Endothelial cell of umbilical vein (primary cell): Measurements from ENCODE around the gene MAN1A1.

ENCODE experiments used
- EZH2 ChIP-seq: IDR thresholded peaks from 2 replicates; pipeline ENCODE4 v1.6.1; 2012; ENCODE audit warnings: borderline replicate concordance, low read depth, mild to moderate bottlenecking, moderate library complexity, low read length, inconsistent platforms; ENCODE audit not compliant: severe bottlenecking
- JUN ChIP-seq: IDR thresholded peaks from 2 replicates; pipeline ENCODE4 v1.6.1; 2011; ENCODE audit warnings: borderline replicate concordance, low read depth; ENCODE audit not compliant: insufficient read length, insufficient read depth
- MYC ChIP-seq: IDR thresholded peaks from one replicate; pipeline ENCODE4 v1.6.1; 2011; ENCODE audit warnings: mild to moderate bottlenecking, low read depth, low read length
- POLR2A ChIP-seq: IDR thresholded peaks from 2 replicates; pipeline ENCODE4 v1.6.1; 2012; ENCODE audit warnings: low read depth, mild to moderate bottlenecking, control low read depth, low read length
- POLR2AphosphoS5 ChIP-seq: IDR thresholded peaks from 2 replicates; pipeline ENCODE4 v1.6.1; 2012; ENCODE audit warnings: low read depth, mild to moderate bottlenecking, control low read depth, low read length, moderate library complexity; ENCODE audit not compliant: insufficient read depth
- TF ChIP-seq, protein P1 (sequence below), 2 donors: IDR thresholded peaks; 1 replicate in 1 of 2; 2 replicates in 1 of 2; pipeline ENCODE4 v1.5.1; 2011; ENCODE audit warnings: low read length in 2 of 2, mild to moderate bottlenecking in 2 of 2, moderate library complexity in 2 of 2, control low read depth in 1 of 2, inconsistent platforms in 1 of 2, low read depth in 1 of 2; ENCODE audit not compliant: insufficient read depth in 1 of 2; ENCODE audit errors: extremely low read depth in 1 of 2
- TF ChIP-seq, protein P2 (sequence below): IDR thresholded peaks from 2 replicates; pipeline ENCODE4 v1.6.1; 2011; ENCODE audit not compliant: insufficient read depth, insufficient read length

DNA sequence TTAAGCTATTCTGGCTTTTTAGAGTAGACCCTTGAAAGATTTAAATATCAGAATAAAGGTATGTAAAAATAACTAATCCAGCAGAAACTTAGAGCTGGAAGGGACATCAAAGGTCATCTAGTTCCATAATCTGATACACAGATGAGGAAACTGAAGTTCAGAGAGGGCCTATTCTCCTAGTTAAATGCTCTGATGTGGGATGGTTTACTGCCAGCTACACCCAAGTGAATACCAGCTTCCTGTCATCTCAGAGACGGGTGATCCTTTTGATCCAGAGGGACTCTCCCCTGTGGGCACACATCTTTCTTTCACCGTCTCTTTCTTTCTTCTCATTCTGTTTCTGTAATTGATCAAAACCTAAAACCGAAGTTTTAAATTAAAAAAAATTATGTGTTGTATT, 94.1 kb downstream of the MAN1A1 start:
- TF ChIP-seq, protein P1, sequence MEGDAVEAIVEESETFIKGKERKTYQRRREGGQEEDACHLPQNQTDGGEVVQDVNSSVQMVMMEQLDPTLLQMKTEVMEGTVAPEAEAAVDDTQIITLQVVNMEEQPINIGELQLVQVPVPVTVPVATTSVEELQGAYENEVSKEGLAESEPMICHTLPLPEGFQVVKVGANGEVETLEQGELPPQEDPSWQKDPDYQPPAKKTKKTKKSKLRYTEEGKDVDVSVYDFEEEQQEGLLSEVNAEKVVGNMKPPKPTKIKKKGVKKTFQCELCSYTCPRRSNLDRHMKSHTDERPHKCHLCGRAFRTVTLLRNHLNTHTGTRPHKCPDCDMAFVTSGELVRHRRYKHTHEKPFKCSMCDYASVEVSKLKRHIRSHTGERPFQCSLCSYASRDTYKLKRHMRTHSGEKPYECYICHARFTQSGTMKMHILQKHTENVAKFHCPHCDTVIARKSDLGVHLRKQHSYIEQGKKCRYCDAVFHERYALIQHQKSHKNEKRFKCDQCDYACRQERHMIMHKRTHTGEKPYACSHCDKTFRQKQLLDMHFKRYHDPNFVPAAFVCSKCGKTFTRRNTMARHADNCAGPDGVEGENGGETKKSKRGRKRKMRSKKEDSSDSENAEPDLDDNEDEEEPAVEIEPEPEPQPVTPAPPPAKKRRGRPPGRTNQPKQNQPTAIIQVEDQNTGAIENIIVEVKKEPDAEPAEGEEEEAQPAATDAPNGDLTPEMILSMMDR (IDR thresholded peaks at IDR 0.05; ENCODE audit: extremely low read depth in 1 of 2, insufficient read depth in 1 of 2, low read depth in 1 of 2, low read length in 2 of 2): no peak
- TF ChIP-seq POLR2AphosphoS5: no peak
- TF ChIP-seq POLR2A: no peak
- TF ChIP-seq MYC: no peak
- no peak for TF ChIP-seq EZH2
- TF ChIP-seq, protein P2, sequence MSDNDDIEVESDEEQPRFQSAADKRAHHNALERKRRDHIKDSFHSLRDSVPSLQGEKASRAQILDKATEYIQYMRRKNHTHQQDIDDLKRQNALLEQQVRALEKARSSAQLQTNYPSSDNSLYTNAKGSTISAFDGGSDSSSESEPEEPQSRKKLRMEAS: no peak
- no peak for TF ChIP-seq JUN
